HEK293T (cell line): ENCODE measurements around the gene LRRC4C.

Experiments
- ELF4 ChIP-seq: fragments of 450-650 bp; IDR thresholded peaks from 2 replicates; pipeline ENCODE4 v1.6.1; 2017; ENCODE audit warnings: antibody characterized with exemption
- FOXK2 ChIP-seq: fragments of 450-650 bp; IDR thresholded peaks from 2 replicates; pipeline ENCODE4 v1.6.1; 2016; ENCODE audit warnings: mild to moderate bottlenecking
- FOXM1 ChIP-seq: fragments of 450-650 bp; IDR thresholded peaks from 2 replicates; pipeline ENCODE4 v1.6.1; 2017; ENCODE audit warnings: mild to moderate bottlenecking, borderline replicate concordance
- HDGF ChIP-seq: fragments of 450-650 bp; IDR thresholded peaks from 2 replicates; pipeline ENCODE4 v1.6.1; 2017; ENCODE audit warnings: antibody characterized with exemption, borderline replicate concordance
- L3MBTL2 ChIP-seq: fragments of 450-650 bp; conservative IDR thresholded peaks from 2 replicates; pipeline ENCODE4 v1.6.1; 2016; ENCODE audit warnings: mild to moderate bottlenecking
- NFRKB ChIP-seq: fragments of 450-650 bp; IDR thresholded peaks from 2 replicates; pipeline ENCODE4 v1.6.1; 2016; ENCODE audit warnings: mild to moderate bottlenecking, moderate library complexity
- SP1 ChIP-seq: fragments of 450-650 bp; IDR thresholded peaks from 2 replicates; pipeline ENCODE4 v1.6.1; 2017
- SUZ12 ChIP-seq: fragments of 450-650 bp; IDR thresholded peaks from 2 replicates; pipeline ENCODE4 v1.6.1; 2016; ENCODE audit warnings: mild to moderate bottlenecking
- TARDBP ChIP-seq: fragments of 450-650 bp; IDR thresholded peaks from 2 replicates; pipeline ENCODE4 v1.6.1; 2016
- TF ChIP-seq, protein P1 (sequence below): fragments of 450-650 bp; IDR thresholded peaks from 2 replicates; pipeline ENCODE4 v1.6.1; 2016

DNA sequence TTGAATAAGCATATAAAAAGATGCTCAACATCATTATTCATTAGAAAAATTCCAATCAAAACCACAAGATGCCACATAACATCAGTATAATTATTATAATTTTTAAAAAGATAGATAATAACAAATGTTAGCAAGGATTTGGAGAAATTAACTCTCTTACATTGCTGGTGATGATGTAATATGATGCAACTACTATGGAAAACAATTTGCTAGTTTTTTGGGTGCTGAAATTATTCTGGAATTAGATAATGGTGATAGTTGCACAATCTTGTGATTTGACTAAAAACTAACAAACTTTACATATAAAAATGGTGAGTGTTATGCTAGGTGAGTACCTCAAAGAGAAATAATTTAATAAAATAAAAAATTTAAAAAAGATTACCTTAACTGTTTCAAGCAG lies 412.2 kb downstream of the LRRC4C start:
- TF ChIP-seq, protein P1, sequence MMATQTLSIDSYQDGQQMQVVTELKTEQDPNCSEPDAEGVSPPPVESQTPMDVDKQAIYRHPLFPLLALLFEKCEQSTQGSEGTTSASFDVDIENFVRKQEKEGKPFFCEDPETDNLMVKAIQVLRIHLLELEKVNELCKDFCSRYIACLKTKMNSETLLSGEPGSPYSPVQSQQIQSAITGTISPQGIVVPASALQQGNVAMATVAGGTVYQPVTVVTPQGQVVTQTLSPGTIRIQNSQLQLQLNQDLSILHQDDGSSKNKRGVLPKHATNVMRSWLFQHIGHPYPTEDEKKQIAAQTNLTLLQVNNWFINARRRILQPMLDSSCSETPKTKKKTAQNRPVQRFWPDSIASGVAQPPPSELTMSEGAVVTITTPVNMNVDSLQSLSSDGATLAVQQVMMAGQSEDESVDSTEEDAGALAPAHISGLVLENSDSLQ, result no peak
- TF ChIP-seq ELF4, result no peak
- no peak for TF ChIP-seq FOXM1
- no peak for TF ChIP-seq FOXK2
- no peak for TF ChIP-seq SUZ12
- TF ChIP-seq HDGF, result no peak
- no peak for TF ChIP-seq NFRKB
- no peak for TF ChIP-seq TARDBP
- no peak for TF ChIP-seq SP1
- TF ChIP-seq L3MBTL2, result no peak
